ENCODE data around the gene IL12A. TPM values are rescaled to one million over a fixed set of nuclear protein-coding genes. Genes with fewer than 3 reads are reported as not detected.

IL12A gene
- total RNA-seq, 1 experiment from 2014 or later, result not detected

DNA sequence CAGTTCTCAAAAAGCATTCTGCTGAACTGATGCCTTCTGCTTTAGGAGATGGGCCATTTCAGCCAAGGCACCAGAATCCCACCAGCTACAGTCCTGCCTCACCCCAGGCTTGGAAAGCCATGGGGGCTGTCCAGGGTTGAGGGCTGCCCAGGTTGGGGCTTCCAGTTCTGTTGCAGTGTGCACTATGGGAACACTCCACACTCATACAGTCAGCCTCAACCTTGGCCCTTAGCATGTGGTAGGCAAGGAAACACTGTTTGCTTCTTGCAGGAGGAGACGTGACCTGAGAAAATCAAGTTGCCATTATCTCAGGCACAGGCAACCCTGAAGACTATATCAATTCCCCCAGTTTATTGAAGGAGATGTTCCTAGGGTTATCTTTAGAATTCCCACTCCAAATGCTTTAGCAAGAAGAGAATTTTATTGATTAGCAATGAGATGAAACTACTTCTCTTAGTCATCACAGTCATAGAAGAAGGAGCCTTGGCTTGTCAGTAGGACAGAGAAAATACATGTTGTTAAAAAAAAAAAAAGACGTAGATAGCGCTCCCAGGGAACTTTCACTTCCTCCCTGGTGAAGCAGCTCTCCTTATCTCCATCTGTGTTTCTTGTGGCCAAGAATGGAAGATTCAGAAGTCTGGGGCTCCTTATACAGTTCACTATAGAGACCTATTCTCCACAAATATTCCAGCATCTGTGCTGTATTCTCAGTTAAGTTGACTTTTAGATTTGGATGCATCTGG, 38.3 kb upstream of the IL12A start:
- in situ Hi-C loops (cut with HindIII; ENCODE audit: low pct_unique_long_range_greater_than_20kb, low sequenced_read_pairs) (no loop called here), intact Hi-C loops (cut with micrococcal nuclease; ENCODE audit: unreplicated experiment) (no loop called here)
- DNase-seq (ENCODE audit: low read depth, low spot score) (no peak), ATAC-seq (no peak)
- Histone ChIP-seq H3K27ac (ENCODE audit: low read length) (no peak overlapping the region), H3K4me3 (ENCODE audit: low read depth in 2 of 2, low read length in 2 of 2) (no peak overlapping the region), H3K27me3 (ENCODE audit: control insufficient read depth, insufficient read depth, low read length) (peaks cover 8% of the 10 kb centered on the region), H3K4me1 (ENCODE audit: control insufficient read depth, insufficient read depth, low read length) (no peaks in the 10 kb centered on the region), H3K36me3 (ENCODE audit: control insufficient read depth, insufficient read depth, low read length) (no peaks in the 10 kb centered on the region), H3K9me3 (ENCODE audit: control insufficient read depth, insufficient read depth, low read depth, low read length) (no peaks in the 10 kb centered on the region)
- no peak for TF ChIP-seq CTCF (IDR thresholded peaks at IDR 0.05)
- TF ChIP-seq TCF7L2 (IDR thresholded peaks at IDR 0.05; ENCODE audit: low read depth, low read length), result no peak
- no peak for TF ChIP-seq SIN3A (IDR thresholded peaks at IDR 0.05; ENCODE audit: borderline replicate concordance, insufficient read depth, low read depth, low read length)
- TF ChIP-seq REST (IDR thresholded peaks at IDR 0.05; ENCODE audit: insufficient read depth in 1 of 2, low read depth in 2 of 2, low read length in 1 of 2), result no peak
- TF ChIP-seq POLR2AphosphoS5 (IDR thresholded peaks at IDR 0.05; ENCODE audit: low read depth, low read length), result no peak
- POLR2A ChIA-PET, result no interaction called here
- no TSS peak for BruUV-seq (replicated peaks)
- CTCF ChIA-PET, result no interaction called here

- no peaks in the 10 kb centered on the region for H3K9me3 ChIP-seq (ENCODE audit: control insufficient read depth, insufficient read depth, low read depth, low read length)
- DNase-seq (ENCODE audit: low read depth, low spot score), result no peak
- no peak overlapping the region for H3K4me3 ChIP-seq (ENCODE audit: low read depth in 2 of 2, low read length in 2 of 2)
- ChIA-PET CTCF (no interaction called here), POLR2A (no interaction called here)
- peaks cover 12% of the 10 kb centered on the region for H3K27me3 ChIP-seq (ENCODE audit: control insufficient read depth, insufficient read depth, low read length)
- no peak for TF ChIP-seq TCF7L2 (IDR thresholded peaks at IDR 0.05; ENCODE audit: low read depth, low read length)
- no peak for TF ChIP-seq POLR2AphosphoS5 (IDR thresholded peaks at IDR 0.05; ENCODE audit: low read depth, low read length)
- TF ChIP-seq SIN3A (IDR thresholded peaks at IDR 0.05; ENCODE audit: borderline replicate concordance, insufficient read depth, low read depth, low read length), result no peak
- no peak for TF ChIP-seq REST (IDR thresholded peaks at IDR 0.05; ENCODE audit: insufficient read depth in 1 of 2, low read depth in 2 of 2, low read length in 1 of 2)
- no peak for TF ChIP-seq CTCF (IDR thresholded peaks at IDR 0.05)
- H3K4me1 ChIP-seq (ENCODE audit: control insufficient read depth, insufficient read depth, low read length), result no peaks in the 10 kb centered on the region
- ATAC-seq, result no peak
- H3K36me3 ChIP-seq (ENCODE audit: control insufficient read depth, insufficient read depth, low read length), result no peaks in the 10 kb centered on the region
- intact Hi-C loops (cut with micrococcal nuclease; ENCODE audit: unreplicated experiment) (no loop called here), in situ Hi-C loops (cut with HindIII; ENCODE audit: low pct_unique_long_range_greater_than_20kb, low sequenced_read_pairs) (no loop called here)
- no peak overlapping the region for H3K27ac ChIP-seq (ENCODE audit: low read length)
- BruUV-seq (replicated peaks), result no TSS peak
Observed at GRCh38 chr3:159951540-159951939, 37.1 kb upstream of the IL12A start.

Data from Panc1 (cell line).